A549 (cell line): ENCODE measurements around the gene IFNA1. TPM values are rescaled to one million over a fixed set of nuclear protein-coding genes. Genes with fewer than 3 reads are reported as not detected.
A peak's percentile ranks its signal among the peaks of the same experiment; 100 is the strongest.

Experiments used
- ATAC-seq, 2 experiments: fragments of 200-7000 bp in 1 of 2; fragments of >200 bp in 1 of 2; cut with Nextera tagmentation in 1 of 2; cut with Tn5 transposase in 1 of 2; 3 replicates each; pipeline versions ENCODE4 v1.8.0 to v1.9.1; 2018 to 2020; ENCODE audit warnings: mild to moderate bottlenecking in 1 of 2, moderate library complexity in 1 of 2
- CTCF ChIA-PET: fragments of 300-600 bp; sonication (Branson Sonifier 250); formaldehyde crosslinking; extraction: SDS; loops from one replicate; lab custom pipeline; 2021; ENCODE audit warnings: antibody characterized with exemption, inconsistent platforms; lab: Yijun Ruan, JAX
- POLR2A ChIA-PET: fragments of 350-600 bp; formaldehyde crosslinking; extraction: SDS; loops from one replicate; lab custom pipeline; 2021; ENCODE audit warnings: antibody characterized with exemption, inconsistent platforms; lab: Yijun Ruan, JAX
- DNase-seq, 2 experiments: peaks; one replicate each; pipeline versions ENCODE4 v3.0.0 to v3.0.0-alpha.2; 2011 to 2016; ENCODE audit warnings: low read depth in 1 of 2, low spot score in 1 of 2
- FAIRE-seq: peaks from 2 replicates; lab custom pipeline; 2011; peaks lifted over from hg19 to GRCh38; lab: Jason Lieb, UNC
- H3K27ac ChIP-seq, 2 experiments: fragments of >200 bp; sonication (Bioruptor Twin); formaldehyde crosslinking; 3 replicates each; pipeline ENCODE4 v1.5.1; 2016 to 2017
- H3K4me1 ChIP-seq: fragments of >200 bp; sonication (Bioruptor Twin); formaldehyde crosslinking; 3 replicates; pipeline ENCODE4 v1.6.1; 2016
- H3K4me2 ChIP-seq: fragments of >200 bp; sonication (Bioruptor Twin); formaldehyde crosslinking; 3 replicates; pipeline ENCODE4 v1.6.1; 2016
- H3K4me3 ChIP-seq: fragments of >200 bp; sonication (Bioruptor Twin); formaldehyde crosslinking; 3 replicates; pipeline ENCODE4 v1.5.1; 2016
- H3K9me3 ChIP-seq: fragments of >200 bp; sonication (Bioruptor Twin); formaldehyde crosslinking; 3 replicates; pipeline ENCODE4 v1.6.1; 2016
- CBX2 ChIP-seq: fragments of 200-600 bp; sonication (generic); IDR thresholded peaks from 2 replicates; pipeline ENCODE4 v1.6.1; 2016; ENCODE audit warnings: low read depth, mild to moderate bottlenecking, borderline replicate concordance
- CBX8 ChIP-seq: fragments of 200-600 bp; sonication (generic); IDR thresholded peaks from 2 replicates; pipeline ENCODE4 v1.6.1; 2016
- CHD4 ChIP-seq: fragments of 200-600 bp; sonication (generic); IDR thresholded peaks from 2 replicates; pipeline ENCODE4 v1.6.1; 2016; ENCODE audit warnings: antibody characterized with exemption, mild to moderate bottlenecking, borderline replicate concordance
- ELK1 ChIP-seq: fragments of 150-350 bp; IDR thresholded peaks from 2 replicates; pipeline ENCODE4 v1.6.1; 2014; ENCODE audit warnings: low read depth, mild to moderate bottlenecking, low read length
- FOXS1 ChIP-seq: fragments of 250-450 bp; sonication (Bioruptor Pico); IDR thresholded peaks from 2 replicates; pipeline ENCODE4 v1.5.0; 2020; ENCODE audit warnings: mild to moderate bottlenecking, moderate library complexity
- GATA3 ChIP-seq: IDR thresholded peaks from 2 replicates; pipeline ENCODE4 v1.6.1; 2012; ENCODE audit warnings: borderline replicate concordance
- HMGXB4 ChIP-seq: fragments of 250-450 bp; sonication (Bioruptor Pico); IDR thresholded peaks from 2 replicates; pipeline ENCODE4 v1.5.0; 2021; ENCODE audit warnings: mild to moderate bottlenecking, moderate library complexity, borderline replicate concordance
- HOXA7 ChIP-seq: fragments of 250-450 bp; sonication (Bioruptor Pico); IDR thresholded peaks from 2 replicates; pipeline ENCODE4 v1.5.0; 2020; ENCODE audit warnings: mild to moderate bottlenecking, moderate library complexity
- HOXB5 ChIP-seq: fragments of 250-450 bp; sonication (Bioruptor Pico); IDR thresholded peaks from 2 replicates; pipeline ENCODE4 v1.5.0; 2020; ENCODE audit warnings: mild to moderate bottlenecking, moderate library complexity
- KDM1A ChIP-seq: fragments of 200-600 bp; sonication (generic); IDR thresholded peaks from 2 replicates; pipeline ENCODE4 v1.6.1; 2016; ENCODE audit warnings: low read depth, mild to moderate bottlenecking
- MAFK ChIP-seq: fragments of 450-650 bp; IDR thresholded peaks from 2 replicates; pipeline ENCODE4 v1.6.1; 2014; ENCODE audit not compliant: partially characterized antibody
- MYC ChIP-seq: IDR thresholded peaks from 2 replicates; pipeline ENCODE4 v1.6.1; 2012; ENCODE audit warnings: mild to moderate bottlenecking, inconsistent platforms, low read length, improper control_type of control experiment, borderline replicate concordance
- RAD21 ChIP-seq, 2 experiments: fragments of >200 bp in 1 of 2; sonication (Bioruptor Twin) in 1 of 2; formaldehyde crosslinking in 1 of 2; IDR thresholded peaks in 1 of 2; conservative IDR thresholded peaks in 1 of 2; 2 replicates in 1 of 2; 3 replicates in 1 of 2; pipeline ENCODE4 v1.6.1; 2012 to 2018; ENCODE audit warnings: inconsistent platforms in 1 of 2
- RARB ChIP-seq: fragments of 250-450 bp; sonication (Bioruptor Pico); IDR thresholded peaks from 2 replicates; pipeline ENCODE4 v1.8.0; 2021; ENCODE audit warnings: mild to moderate bottlenecking, moderate library complexity
- RFX5 ChIP-seq: fragments of 450-650 bp; IDR thresholded peaks from 2 replicates; pipeline ENCODE4 v1.7.1; 2014; ENCODE audit warnings: antibody characterized with exemption, mild to moderate bottlenecking, moderate library complexity
- RNF2 ChIP-seq: fragments of 200-600 bp; sonication (generic); IDR thresholded peaks from 2 replicates; pipeline ENCODE4 v1.6.1; 2016; ENCODE audit warnings: low read depth, mild to moderate bottlenecking, antibody characterized with exemption, moderate library complexity, borderline replicate concordance
- SMC3 ChIP-seq: fragments of >200 bp; sonication (Bioruptor Twin); formaldehyde crosslinking; IDR thresholded peaks from 3 replicates; pipeline ENCODE4 v1.6.1; 2018; ENCODE audit warnings: inconsistent platforms
- TFCP2L1 ChIP-seq: fragments of 250-450 bp; sonication (Bioruptor Pico); IDR thresholded peaks from 2 replicates; pipeline ENCODE4 v1.5.0; 2021; ENCODE audit warnings: mild to moderate bottlenecking
- ZC3H11A ChIP-seq: fragments of 450-650 bp; IDR thresholded peaks from 2 replicates; pipeline ENCODE4 v1.6.1; 2014; ENCODE audit warnings: antibody characterized with exemption, mild to moderate bottlenecking
- ZFP36 ChIP-seq: fragments of 450-650 bp; IDR thresholded peaks from 2 replicates; pipeline ENCODE4 v1.6.1; 2014; ENCODE audit warnings: borderline replicate concordance; ENCODE audit not compliant: partially characterized antibody
- ZNF302 ChIP-seq: fragments of 250-450 bp; sonication (Bioruptor Pico); IDR thresholded peaks from 2 replicates; pipeline ENCODE4 v1.9.0; 2021; ENCODE audit warnings: inconsistent platforms, mild to moderate bottlenecking, moderate library complexity
- ZSCAN20 ChIP-seq: fragments of 250-450 bp; sonication (Bioruptor Pico); IDR thresholded peaks from 2 replicates; pipeline ENCODE4 v1.8.0; 2022; ENCODE audit warnings: mild to moderate bottlenecking, moderate library complexity
- whole genome bisulfite sequencing: methylation state at CpG from one replicate; pipeline ENCODE4 v1.1.6; 2017; ENCODE audit errors: missing lambda C conversion rate; 5-methylcytosine and 5-hydroxymethylcytosine counted together
- polyA plus RNA-seq, 4 experiments: library from polyadenylated mRNA; depleted of rRNA in 3 of 4; stranded (reverse); fragments of >200 nt; fragmentation: RNase III in 1 of 4; extraction: RNeasy Plus Mini Kit Qiagen cat#74134 plus additional on column Dnase treatment in 1 of 4; gene quantifications; 2 replicates in 3 of 4; 3 replicates in 1 of 4; pipeline ENCODE4 v1.2.3, GENCODE V29; 2011 to 2017
- TF ChIP-seq, protein P1 (sequence below): fragments of >200 bp; sonication (Bioruptor Twin); formaldehyde crosslinking; IDR thresholded peaks from 2 replicates; pipeline ENCODE4 v1.6.1; 2016
- TF ChIP-seq, protein P2 (sequence below): fragments of 250-450 bp; sonication (Bioruptor Pico); IDR thresholded peaks from 2 replicates; pipeline ENCODE4 v1.5.0; 2020; ENCODE audit warnings: low read depth, mild to moderate bottlenecking, moderate library complexity
- TF ChIP-seq, protein P3 (sequence below): IDR thresholded peaks from 2 replicates; pipeline ENCODE4 v1.6.1; 2012
- TF ChIP-seq, protein P4 (sequence below): fragments of >200 bp; sonication (Bioruptor Twin); formaldehyde crosslinking; IDR thresholded peaks from 3 replicates; pipeline ENCODE4 v1.5.1; 2016

The IFNA1 gene
- polyA plus RNA-seq, 2 of the 4 experiments (the other 2 are of a cell fraction) = not detected

- ChIA-PET CTCF (interaction anchor here (1.1 kb wide), 1 partner anchor 17 kb away, joined by 3 read pairs; no protein-coding TSS in a partner anchor), POLR2A (no interaction called here)
- no peak for DNase-seq
- TF ChIP-seq, protein P1, sequence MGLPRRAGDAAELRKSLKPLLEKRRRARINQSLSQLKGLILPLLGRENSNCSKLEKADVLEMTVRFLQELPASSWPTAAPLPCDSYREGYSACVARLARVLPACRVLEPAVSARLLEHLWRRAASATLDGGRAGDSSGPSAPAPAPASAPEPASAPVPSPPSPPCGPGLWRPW = no peak
- no peak for TF ChIP-seq MAFK
- no peak for TF ChIP-seq ZSCAN20 (CRISPR knock-in tag)
- TF ChIP-seq, protein P2, sequence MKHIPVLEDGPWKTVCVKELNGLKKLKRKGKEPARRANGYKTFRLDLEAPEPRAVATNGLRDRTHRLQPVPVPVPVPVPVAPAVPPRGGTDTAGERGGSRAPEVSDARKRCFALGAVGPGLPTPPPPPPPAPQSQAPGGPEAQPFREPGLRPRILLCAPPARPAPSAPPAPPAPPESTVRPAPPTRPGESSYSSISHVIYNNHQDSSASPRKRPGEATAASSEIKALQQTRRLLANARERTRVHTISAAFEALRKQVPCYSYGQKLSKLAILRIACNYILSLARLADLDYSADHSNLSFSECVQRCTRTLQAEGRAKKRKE = no peak
- peaks cover 8% of the 10 kb centered on the region; the same call in 1 of the 3 replicates for H3K4me1 ChIP-seq
- WGBS = 86% methylated on average over 4 of the region's 4 CpGs
- H3K4me2 ChIP-seq = no peak overlapping the region
- no peak overlapping the region for H3K27ac ChIP-seq
- FAIRE-seq = no peak
- H3K9me3 ChIP-seq = no peaks in the 10 kb centered on the region
- no peak for ATAC-seq
- no peak overlapping the region for H3K4me3 ChIP-seq
Measured at GRCh38 chr9:21452681-21453080, 12.4 kb downstream of the IFNA1 start.

DNA sequence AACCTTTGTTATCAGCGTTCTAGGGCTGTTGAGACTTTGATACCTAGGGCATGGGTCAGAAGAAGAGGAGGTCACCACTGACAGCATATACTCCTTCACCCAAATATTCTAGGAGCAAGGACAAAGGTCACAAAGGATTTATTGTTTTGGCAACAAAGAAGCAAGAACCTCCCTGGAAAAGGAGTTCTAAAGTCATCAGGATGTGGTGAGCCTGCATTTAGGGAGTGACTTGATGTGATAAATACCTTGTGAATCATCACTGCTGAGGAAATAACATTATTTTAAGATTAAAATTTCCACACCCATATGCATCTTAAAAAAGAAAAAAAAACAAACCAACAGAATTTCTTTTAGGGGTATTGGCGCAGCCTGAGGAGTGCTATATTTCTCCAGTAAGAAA, 13.9 kb downstream of the IFNA1 start:
- FAIRE-seq = no peak
- WGBS = 95% methylated on average over 2 of the region's 2 CpGs
- ChIA-PET CTCF (interaction anchor here (0.9 to 1.4 kb wide), 2 partner anchors 20 to 218 kb away, joined by 4 to 5 read pairs; no protein-coding TSS in a partner anchor), POLR2A (no interaction called here)
- no peak for ATAC-seq
- Histone ChIP-seq H3K9me3 (no peaks in the 10 kb centered on the region), H3K4me2 (no peak overlapping the region), H3K4me1 (peaks cover 8% of the 10 kb centered on the region; the same call in 1 of the 3 replicates), H3K4me3 (no peak overlapping the region), H3K27ac (no peak overlapping the region)
- no peak for DNase-seq
- TF ChIP-seq KDM1A = no peak
- no peak for TF ChIP-seq CHD4
- TF ChIP-seq ZNF302 (CRISPR knock-in tag) = no peak
- no peak for TF ChIP-seq RARB (CRISPR knock-in tag)
- TF ChIP-seq ZFP36 = no peak
- no peak for TF ChIP-seq CBX8
- TF ChIP-seq RNF2 = no peak
- TF ChIP-seq, protein P2 = no peak
- TF ChIP-seq FOXS1 (CRISPR knock-in tag) = no peak
- TF ChIP-seq, protein P3, sequence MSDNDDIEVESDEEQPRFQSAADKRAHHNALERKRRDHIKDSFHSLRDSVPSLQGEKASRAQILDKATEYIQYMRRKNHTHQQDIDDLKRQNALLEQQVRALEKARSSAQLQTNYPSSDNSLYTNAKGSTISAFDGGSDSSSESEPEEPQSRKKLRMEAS = no peak
- TF ChIP-seq GATA3 = no peak
- TF ChIP-seq ZC3H11A = no peak
- no peak for TF ChIP-seq RFX5
- no peak for TF ChIP-seq ELK1

DNA sequence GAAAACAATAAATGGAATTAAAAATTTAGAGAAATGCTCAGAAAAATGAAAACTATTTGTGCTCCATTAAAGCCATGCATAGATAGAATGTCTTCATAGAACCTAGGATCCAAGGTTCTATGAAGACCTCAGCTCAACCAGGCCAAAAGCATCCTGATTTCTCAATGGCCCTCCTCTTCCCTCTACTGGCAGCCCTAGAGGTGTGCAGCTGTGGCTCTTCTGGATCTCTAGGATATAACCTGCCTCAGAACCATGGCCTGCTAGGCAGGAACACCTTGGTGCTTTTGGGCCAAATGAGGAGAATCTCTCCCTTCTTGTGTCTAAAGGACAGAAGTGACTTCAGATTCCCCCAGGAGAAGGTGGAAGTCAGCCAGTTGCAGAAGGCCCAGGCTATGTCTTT, 15.1 kb downstream of the IFNA1 start:
- H3K4me3 ChIP-seq = no peak overlapping the region
- H3K4me2 ChIP-seq = no peak overlapping the region
- CTCF ChIA-PET = interaction anchor here (1.0 to 1.4 kb wide), 4 partner anchors 10 to 21 kb away, joined by 3 to 5 read pairs (median 4); no protein-coding TSS in a partner anchor
- no peak overlapping the region for H3K27ac ChIP-seq
- peaks cover 8% of the 10 kb centered on the region; the same call in 1 of the 3 replicates for H3K4me1 ChIP-seq
- DNase-seq = peak; percentile 12 to 48
- no peaks in the 10 kb centered on the region for H3K9me3 ChIP-seq
- POLR2A ChIA-PET = no interaction called here
- peak; percentile 88 to 94 for ATAC-seq
- FAIRE-seq = no peak
- TF ChIP-seq RAD21 (conservative IDR thresholded peaks at IDR 0.05 in 1 of 2, IDR thresholded peaks at IDR 0.05 in 1 of 2) = peak; percentile 25 to 71; a peak in 4 of 5 replicates
- TF ChIP-seq, protein P4, sequence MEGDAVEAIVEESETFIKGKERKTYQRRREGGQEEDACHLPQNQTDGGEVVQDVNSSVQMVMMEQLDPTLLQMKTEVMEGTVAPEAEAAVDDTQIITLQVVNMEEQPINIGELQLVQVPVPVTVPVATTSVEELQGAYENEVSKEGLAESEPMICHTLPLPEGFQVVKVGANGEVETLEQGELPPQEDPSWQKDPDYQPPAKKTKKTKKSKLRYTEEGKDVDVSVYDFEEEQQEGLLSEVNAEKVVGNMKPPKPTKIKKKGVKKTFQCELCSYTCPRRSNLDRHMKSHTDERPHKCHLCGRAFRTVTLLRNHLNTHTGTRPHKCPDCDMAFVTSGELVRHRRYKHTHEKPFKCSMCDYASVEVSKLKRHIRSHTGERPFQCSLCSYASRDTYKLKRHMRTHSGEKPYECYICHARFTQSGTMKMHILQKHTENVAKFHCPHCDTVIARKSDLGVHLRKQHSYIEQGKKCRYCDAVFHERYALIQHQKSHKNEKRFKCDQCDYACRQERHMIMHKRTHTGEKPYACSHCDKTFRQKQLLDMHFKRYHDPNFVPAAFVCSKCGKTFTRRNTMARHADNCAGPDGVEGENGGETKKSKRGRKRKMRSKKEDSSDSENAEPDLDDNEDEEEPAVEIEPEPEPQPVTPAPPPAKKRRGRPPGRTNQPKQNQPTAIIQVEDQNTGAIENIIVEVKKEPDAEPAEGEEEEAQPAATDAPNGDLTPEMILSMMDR = peak; percentile 27; the same call in 2 of the 3 replicates
- no peak for TF ChIP-seq ELK1
- TF ChIP-seq CBX8 = no peak
- TF ChIP-seq HOXA7 (CRISPR knock-in tag) = no peak
- TF ChIP-seq TFCP2L1 (CRISPR knock-in tag) = no peak
- no peak for TF ChIP-seq MYC
- no peak for TF ChIP-seq HOXB5 (CRISPR knock-in tag)
- no peak for TF ChIP-seq CBX2
- TF ChIP-seq SMC3 = 0 out of 3 replicates have a peak, but pooled peaks have one; percentile 29
- no peak for TF ChIP-seq HMGXB4 (CRISPR knock-in tag)
